Suprapubic skin (tissue), 3 donors: ENCODE results near the gene HOXB7.

Source experiments
- POLR2A ChIP-seq, 2 donors: fragments of 450-650 bp; IDR thresholded peaks; one replicate each; pipeline ENCODE4 v1.6.1; 2017; ENCODE audit warnings: antibody characterized with exemption in 2 of 2, mild to moderate bottlenecking in 2 of 2, moderate library complexity in 2 of 2
- TF ChIP-seq, protein P1 (sequence below), 2 donors: fragments of 200-600 bp in 1 of 2; fragments of 450-650 bp in 1 of 2; sonication (generic) in 1 of 2; IDR thresholded peaks; one replicate each; pipeline ENCODE4 v1.5.1; 2016 to 2019; ENCODE audit warnings: antibody characterized with exemption in 2 of 2, mild to moderate bottlenecking in 1 of 2, moderate library complexity in 1 of 2

DNA sequence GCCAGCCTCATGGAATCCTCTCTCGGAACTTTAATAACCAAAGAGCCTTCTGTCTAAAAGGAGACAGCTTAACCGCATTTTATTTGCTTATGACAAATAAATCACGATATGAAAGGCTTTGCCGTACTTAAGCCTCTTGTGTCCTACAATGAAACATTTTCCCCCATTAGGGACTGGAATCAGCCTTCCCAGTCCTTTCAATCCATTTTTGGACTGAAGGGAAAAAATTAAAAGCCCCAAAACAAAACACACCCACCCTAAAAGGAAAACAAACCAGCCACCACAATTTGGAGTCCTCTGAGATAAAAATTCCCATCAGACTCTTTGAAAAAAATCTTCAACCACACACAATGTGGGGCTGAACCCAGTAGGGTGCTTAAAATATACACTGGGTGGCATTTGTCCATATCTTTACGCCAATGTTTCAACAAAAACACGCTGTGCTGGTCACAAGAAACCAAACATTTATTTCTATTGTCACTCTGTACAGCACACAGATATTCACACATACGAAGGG lies 35.7 kb downstream of the HOXB7 start:
- TF ChIP-seq, protein P1, sequence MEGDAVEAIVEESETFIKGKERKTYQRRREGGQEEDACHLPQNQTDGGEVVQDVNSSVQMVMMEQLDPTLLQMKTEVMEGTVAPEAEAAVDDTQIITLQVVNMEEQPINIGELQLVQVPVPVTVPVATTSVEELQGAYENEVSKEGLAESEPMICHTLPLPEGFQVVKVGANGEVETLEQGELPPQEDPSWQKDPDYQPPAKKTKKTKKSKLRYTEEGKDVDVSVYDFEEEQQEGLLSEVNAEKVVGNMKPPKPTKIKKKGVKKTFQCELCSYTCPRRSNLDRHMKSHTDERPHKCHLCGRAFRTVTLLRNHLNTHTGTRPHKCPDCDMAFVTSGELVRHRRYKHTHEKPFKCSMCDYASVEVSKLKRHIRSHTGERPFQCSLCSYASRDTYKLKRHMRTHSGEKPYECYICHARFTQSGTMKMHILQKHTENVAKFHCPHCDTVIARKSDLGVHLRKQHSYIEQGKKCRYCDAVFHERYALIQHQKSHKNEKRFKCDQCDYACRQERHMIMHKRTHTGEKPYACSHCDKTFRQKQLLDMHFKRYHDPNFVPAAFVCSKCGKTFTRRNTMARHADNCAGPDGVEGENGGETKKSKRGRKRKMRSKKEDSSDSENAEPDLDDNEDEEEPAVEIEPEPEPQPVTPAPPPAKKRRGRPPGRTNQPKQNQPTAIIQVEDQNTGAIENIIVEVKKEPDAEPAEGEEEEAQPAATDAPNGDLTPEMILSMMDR (IDR thresholded peaks at IDR 0.05): no peak
- TF ChIP-seq POLR2A (IDR thresholded peaks at IDR 0.05): no peak
